ENCODE measurements around the gene ABHD16A. TPM values are rescaled to one million over a fixed set of nuclear protein-coding genes. Genes with fewer than 3 reads are reported as not detected.

ABHD16A gene
- total and polyA plus RNA-seq, 2 donors (not counting 3 experiments of a cell fraction or from before 2014, with no cell fraction given) = 48.9 to 60.3 TPM

- intact Hi-C loops (cut with micrococcal nuclease) (no loop called here), dilution Hi-C loops (cut with MboI; ENCODE audit: extremely low pct_ligation_motif_present, low sequenced_read_pairs) (no loop called here)
- Histone ChIP-seq H3K9me3 (replicated peaks; ENCODE audit: control insufficient read depth, insufficient read depth, low read length) (no peaks in the 10 kb centered on the region), H3K4me3 (replicated peaks in 1 of 3; ENCODE audit: insufficient read depth in 1 of 3, low read depth in 1 of 3, low read length in 3 of 3) (no peak overlapping the region), H2AFZ (ENCODE audit: low read depth, low read length) (no peak overlapping the region), H3K4me2 (ENCODE audit: insufficient read depth, low read length) (no peak overlapping the region), H3K36me3 (ENCODE audit: control insufficient read depth in 2 of 2, extremely low read depth in 1 of 2, insufficient read depth in 2 of 2, low read length in 2 of 2) (peaks cover 0 to 8% of the 10 kb centered on the region in 2 experiments), H3K79me2 (ENCODE audit: control insufficient read depth, insufficient read depth, low read length) (peaks cover 21% of the 10 kb centered on the region), H3K9ac (replicated peaks; ENCODE audit: extremely low read depth, insufficient read depth, low read length) (no peak overlapping the region), H4K20me1 (replicated peaks; ENCODE audit: control insufficient read depth, extremely low read depth, insufficient read depth, low read length) (no peaks in the 10 kb centered on the region), H3K9me1 (replicated peaks; ENCODE audit: control insufficient read depth, extremely low read depth, insufficient read depth, low read length) (no peaks in the 10 kb centered on the region), H3K27me3 (ENCODE audit: control insufficient read depth in 2 of 2, insufficient read depth in 2 of 2, low read length in 2 of 2) (no peaks in the 10 kb centered on the region), H3K27ac (ENCODE audit: insufficient read depth, low read depth, low read length) (no peak overlapping the region), H3K4me1 (ENCODE audit: control insufficient read depth, extremely low read depth, insufficient read depth, low read length) (peaks cover 11% of the 10 kb centered on the region)
- DNase-seq (ENCODE audit: low read depth, low spot score) = no peak
- FAIRE-seq = no peak
- no TSS peak for BruUV-seq (replicated peaks)
- ChIA-PET CTCF (no interaction called here), POLR2A (no interaction called here)
- TF ChIP-seq MYC (IDR thresholded peaks at IDR 0.05; ENCODE audit: low read depth, low read length) (no peak), FOS (IDR thresholded peaks at IDR 0.05; ENCODE audit: borderline replicate concordance, insufficient read depth, low read length) (no peak), EZH2 (IDR thresholded peaks at IDR 0.05; ENCODE audit: borderline replicate concordance, low read depth, low read length, severe bottlenecking) (no peak), GATA2 (IDR thresholded peaks at IDR 0.05; ENCODE audit: insufficient read depth, insufficient read length, low read depth, low read length) (no peak), MAX (IDR thresholded peaks at IDR 0.05; ENCODE audit: insufficient read depth, insufficient read length) (no peak), POLR2A (IDR thresholded peaks at IDR 0.05; ENCODE audit: low read depth, low read length) (no peak), JUN (IDR thresholded peaks at IDR 0.05; ENCODE audit: borderline replicate concordance, insufficient read depth, insufficient read length, low read depth) (no peak), POLR2AphosphoS5 (IDR thresholded peaks at IDR 0.05; ENCODE audit: insufficient read depth, low read depth, low read length) (no peak), CTCF (IDR thresholded peaks at IDR 0.05; ENCODE audit: extremely low read depth in 1 of 2, insufficient read depth in 1 of 2, low read depth in 1 of 2, low read length in 2 of 2) (no peak)
Observed at GRCh38 chr6:31700740-31701401, 2.3 kb downstream of the ABHD16A start.
